Thyroid gland (tissue), 4 donors: ENCODE data around the gene JAKMIP1.

Experiments
- CTCF ChIP-seq, 6 experiments: fragments of 200-600 bp in 3 of 6; fragments of 450-650 bp in 3 of 6; sonication (generic) in 3 of 6; IDR thresholded peaks; one replicate each; pipeline ENCODE4 v1.5.1; 2016 to 2019; ENCODE audit warnings: antibody characterized with exemption in 6 of 6, mild to moderate bottlenecking in 2 of 6, inconsistent platforms in 1 of 6, moderate library complexity in 1 of 6
- POLR2A ChIP-seq, 2 donors: fragments of 450-650 bp; IDR thresholded peaks; one replicate each; pipeline ENCODE4 v1.6.1; 2017; ENCODE audit warnings: antibody characterized with exemption in 2 of 2, mild to moderate bottlenecking in 2 of 2, moderate library complexity in 1 of 2

- no peak for TF ChIP-seq POLR2A (IDR thresholded peaks at IDR 0.05)
- TF ChIP-seq CTCF (IDR thresholded peaks at IDR 0.05): no peak
Measured at GRCh38 chr4:6152869-6153705, 47.3 kb downstream of the JAKMIP1 start.
